Measurements from ENCODE around the gene RNF208.

- no peak for TF ChIP-seq CTCF (IDR thresholded peaks at IDR 0.05; ENCODE audit: low read length)
- no peak for TF ChIP-seq EZH2 (IDR thresholded peaks at IDR 0.05; ENCODE audit: borderline replicate concordance, low read length)
Observed at GRCh38 chr9:137245450-137246421, 23.7 kb upstream of the RNF208 start.
